BJ (cell line): ENCODE results near the gene MYO7B. TPM values are rescaled to one million over a fixed set of nuclear protein-coding genes. Genes with fewer than 3 reads are reported as not detected.

Source experiments
- CTCF ChIA-PET: fragments of 350-600 bp; formaldehyde crosslinking; extraction: SDS; loops from one replicate; lab custom pipeline; 2021; ENCODE audit warnings: antibody characterized with exemption, inconsistent platforms; lab: Yijun Ruan, JAX
- POLR2A ChIA-PET: fragments of 300-600 bp; sonication (Branson Sonifier 250); formaldehyde crosslinking; extraction: SDS; loops from one replicate; lab custom pipeline; 2021; ENCODE audit warnings: antibody characterized with exemption; lab: Charles Lee
- DNase-seq: peaks from one replicate; pipeline ENCODE4 v3.0.0-alpha.2; 2011; ENCODE audit warnings: low read depth
- H3K27me3 ChIP-seq: 2 replicates; pipeline ENCODE4 v1.6.0; 2011; ENCODE audit warnings: low read length; ENCODE audit not compliant: control insufficient read depth, insufficient read depth
- H3K36me3 ChIP-seq: 2 replicates; pipeline ENCODE4 v1.5.1; 2011; ENCODE audit warnings: low read length; ENCODE audit not compliant: control insufficient read depth, insufficient read depth
- H3K4me3 ChIP-seq: 2 replicates; pipeline ENCODE4 v1.5.1; 2011; ENCODE audit warnings: low read depth, mild to moderate bottlenecking, control low read depth, low read length
- polyA plus RNA-seq: library from polyadenylated mRNA; depleted of rRNA; stranded (reverse); fragments of >200 nt; gene quantifications from 2 replicates; pipeline ENCODE4 v1.2.3, GENCODE V29; 2011
- TF ChIP-seq, protein P1 (sequence below): IDR thresholded peaks from 2 replicates; pipeline ENCODE4 v1.5.1; 2011; ENCODE audit warnings: low read depth, mild to moderate bottlenecking, control low read depth, inconsistent platforms, low read length, moderate library complexity; ENCODE audit not compliant: insufficient read depth

Gene MYO7B
- polyA plus RNA-seq, 1 experiment = 0.36 TPM

DNA sequence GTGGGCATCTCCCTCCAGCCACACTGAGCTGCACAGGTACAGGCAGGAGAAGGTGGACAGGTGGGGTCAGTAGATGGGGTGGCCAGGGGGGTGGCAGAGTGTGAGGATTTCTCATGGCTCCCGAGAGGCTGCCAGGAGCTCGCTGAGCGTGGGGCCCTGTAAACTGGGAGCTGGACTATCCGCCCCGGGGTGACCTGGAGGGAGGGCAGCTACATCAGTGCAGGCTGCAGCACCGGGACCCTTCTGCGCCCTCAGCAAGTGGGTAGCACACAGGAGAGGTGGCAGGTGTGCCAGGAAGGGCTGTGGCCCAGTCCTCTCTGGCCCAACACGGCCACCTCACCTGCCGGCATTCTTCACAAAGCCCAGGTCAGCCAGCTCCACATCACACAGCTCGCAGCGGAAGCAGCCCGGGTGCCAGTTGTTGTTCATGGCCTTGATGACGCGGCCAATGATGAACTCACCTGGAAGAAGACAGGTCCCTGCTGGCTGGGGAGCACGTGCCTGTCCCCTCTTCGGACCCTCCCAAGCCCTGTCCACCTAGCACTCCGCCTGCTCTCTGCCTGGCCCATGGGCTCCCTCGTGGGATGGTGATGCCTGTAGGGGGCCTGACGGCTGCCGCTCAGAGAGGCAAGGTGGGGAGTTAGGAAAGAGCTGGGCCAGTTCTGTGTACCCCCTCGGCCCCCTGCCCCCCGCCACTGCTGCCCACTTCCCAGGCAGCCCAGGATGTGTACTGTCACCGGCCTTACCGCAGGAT is 118.8 kb downstream of the MYO7B start:
- H3K36me3 ChIP-seq = peaks cover 27% of the 10 kb centered on the region
- TF ChIP-seq, protein P1, sequence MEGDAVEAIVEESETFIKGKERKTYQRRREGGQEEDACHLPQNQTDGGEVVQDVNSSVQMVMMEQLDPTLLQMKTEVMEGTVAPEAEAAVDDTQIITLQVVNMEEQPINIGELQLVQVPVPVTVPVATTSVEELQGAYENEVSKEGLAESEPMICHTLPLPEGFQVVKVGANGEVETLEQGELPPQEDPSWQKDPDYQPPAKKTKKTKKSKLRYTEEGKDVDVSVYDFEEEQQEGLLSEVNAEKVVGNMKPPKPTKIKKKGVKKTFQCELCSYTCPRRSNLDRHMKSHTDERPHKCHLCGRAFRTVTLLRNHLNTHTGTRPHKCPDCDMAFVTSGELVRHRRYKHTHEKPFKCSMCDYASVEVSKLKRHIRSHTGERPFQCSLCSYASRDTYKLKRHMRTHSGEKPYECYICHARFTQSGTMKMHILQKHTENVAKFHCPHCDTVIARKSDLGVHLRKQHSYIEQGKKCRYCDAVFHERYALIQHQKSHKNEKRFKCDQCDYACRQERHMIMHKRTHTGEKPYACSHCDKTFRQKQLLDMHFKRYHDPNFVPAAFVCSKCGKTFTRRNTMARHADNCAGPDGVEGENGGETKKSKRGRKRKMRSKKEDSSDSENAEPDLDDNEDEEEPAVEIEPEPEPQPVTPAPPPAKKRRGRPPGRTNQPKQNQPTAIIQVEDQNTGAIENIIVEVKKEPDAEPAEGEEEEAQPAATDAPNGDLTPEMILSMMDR = no peak
- CTCF ChIA-PET = interaction anchor here (1.0 to 8.8 kb wide), 3 partner anchors 22 to 63 kb away, joined by 3 to 89 read pairs (median 4); partner anchors contain the start of gene LIMS2
- H3K4me3 ChIP-seq = no peak overlapping the region
- no peak for DNase-seq
- POLR2A ChIA-PET = no interaction called here
- no peaks in the 10 kb centered on the region for H3K27me3 ChIP-seq

DNA sequence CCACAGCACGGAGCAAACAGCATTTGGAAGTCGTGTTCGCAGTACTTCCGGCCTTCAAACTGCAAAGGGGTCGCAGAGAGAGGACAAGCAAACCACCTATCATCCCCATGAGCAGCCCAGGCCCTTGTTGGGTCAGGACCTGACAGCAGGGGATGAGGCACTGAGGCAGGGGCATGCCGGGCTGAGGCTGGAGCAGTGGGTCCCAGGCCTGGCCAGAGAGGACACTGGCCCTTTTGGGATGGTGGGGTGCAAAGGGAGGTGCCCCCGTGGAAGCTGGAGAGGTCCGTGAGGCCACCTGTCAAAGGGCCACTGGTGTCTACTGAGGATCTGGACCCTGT is 119.3 kb downstream of the MYO7B start:
- Histone ChIP-seq H3K27me3 (no peaks in the 10 kb centered on the region), H3K36me3 (peaks cover 27% of the 10 kb centered on the region), H3K4me3 (no peak overlapping the region)
- ChIA-PET CTCF (interaction anchor here (8.8 kb wide), 1 partner anchor 64 kb away, joined by 89 read pairs; no protein-coding TSS in a partner anchor), POLR2A (no interaction called here)
- TF ChIP-seq, protein P1 = no peak
- no peak for DNase-seq

DNA sequence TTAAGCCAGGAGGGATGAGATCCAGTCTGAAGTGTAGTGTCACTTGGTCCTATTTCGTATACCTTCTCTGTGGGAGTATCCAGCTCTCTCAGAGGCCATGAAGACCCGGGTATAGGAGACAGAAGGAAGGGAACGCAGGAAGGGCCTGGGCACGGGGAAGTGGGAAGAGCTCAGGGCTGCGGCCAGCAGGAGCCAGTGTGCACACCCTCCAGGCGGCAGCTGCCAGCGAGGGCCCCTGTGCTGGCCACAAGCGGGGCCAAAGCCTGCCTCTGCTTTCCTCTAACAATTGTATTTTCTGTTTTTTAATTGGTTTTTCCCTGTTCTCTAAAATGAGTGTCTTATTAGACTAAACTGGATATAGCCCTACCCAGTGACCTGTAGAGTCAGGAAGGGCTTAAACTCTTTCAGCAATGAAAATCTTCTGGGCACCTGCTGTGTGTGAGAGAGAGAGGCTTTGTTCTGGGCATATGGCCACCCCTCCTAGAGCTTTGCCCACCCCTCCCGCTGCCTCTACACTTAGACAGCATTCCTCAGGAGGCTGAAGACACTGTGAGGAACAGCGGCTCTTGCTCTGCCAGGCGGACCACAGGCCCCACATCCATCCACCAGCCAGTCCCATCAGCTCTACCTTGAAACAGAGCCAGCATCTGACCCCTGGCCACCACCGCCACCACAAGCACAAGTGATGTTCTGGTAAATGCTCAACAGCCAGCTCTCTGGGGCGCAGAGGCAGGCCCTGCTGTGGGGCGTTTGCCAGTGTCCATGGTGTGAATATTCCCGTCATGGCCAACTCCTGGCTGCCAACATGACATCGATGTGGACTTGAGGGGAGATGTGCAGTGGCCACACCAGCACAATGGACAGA is 120.0 kb downstream of the MYO7B start:
- Histone ChIP-seq H3K27me3 (no peaks in the 10 kb centered on the region), H3K36me3 (peaks cover 28% of the 10 kb centered on the region), H3K4me3 (no peak overlapping the region)
- TF ChIP-seq, protein P1 = no peak
- ChIA-PET CTCF (interaction anchor here (8.8 kb wide), 1 partner anchor 64 kb away, joined by 89 read pairs; no protein-coding TSS in a partner anchor), POLR2A (no interaction called here)
- no peak for DNase-seq

DNA sequence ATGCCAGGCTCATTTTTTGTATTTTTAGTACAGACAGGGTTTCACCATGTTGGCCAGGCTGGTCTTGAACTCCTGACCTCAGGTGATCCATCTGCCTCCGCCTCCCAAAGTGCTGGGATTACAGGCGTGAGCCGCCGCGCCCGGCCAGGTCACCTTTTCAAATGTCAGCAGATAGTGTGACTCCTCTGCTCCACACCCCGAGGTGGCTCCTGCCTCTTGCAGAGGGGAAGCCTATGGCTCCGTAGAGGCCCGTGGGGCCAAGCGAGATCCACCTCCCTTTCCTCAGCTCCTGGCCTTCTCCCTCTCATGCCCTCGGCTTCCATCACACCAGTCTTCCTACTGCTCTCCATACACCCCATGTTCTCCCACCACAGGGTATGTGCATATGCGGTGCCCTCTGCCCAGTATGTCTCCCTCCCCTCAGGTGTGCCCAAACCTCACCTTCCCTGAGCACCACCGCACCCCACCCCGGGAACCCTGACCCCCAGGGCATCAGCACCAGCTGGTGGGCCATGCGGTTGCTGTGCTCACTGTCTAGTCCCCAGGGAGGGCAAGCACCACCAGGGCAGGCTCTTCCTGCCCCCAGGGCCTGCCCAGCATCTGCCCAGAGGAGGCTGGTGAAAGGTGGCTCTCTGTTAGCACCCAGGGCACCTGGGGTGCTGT is 121.2 kb downstream of the MYO7B start:
- Histone ChIP-seq H3K27me3 (no peaks in the 10 kb centered on the region), H3K36me3 (peaks cover 28% of the 10 kb centered on the region)
- POLR2A ChIA-PET = no interaction called here

More for the DNA sequence above, 121.2 kb downstream of the MYO7B start:
- DNase-seq = no peak
- CTCF ChIA-PET = interaction anchor here (1.3 to 8.8 kb wide), 2 partner anchors 65 to 66 kb away, joined by 3 to 89 read pairs; no protein-coding TSS in a partner anchor
- H3K4me3 ChIP-seq = no peak overlapping the region
- TF ChIP-seq, protein P1 = no peak
